Ovary (tissue), 3 donors: ENCODE data around the gene PNPLA2.

Experiments
- CTCF ChIP-seq, 3 donors: fragments of 450-650 bp in 2 of 3; fragments of 200-600 bp in 1 of 3; IDR thresholded peaks; one replicate each; pipeline versions ENCODE4 v1.5.1 to v1.8.0; 2016 to 2022; ENCODE audit warnings: antibody characterized with exemption in 3 of 3, mild to moderate bottlenecking in 1 of 3
- EP300 ChIP-seq: sonication (generic); formaldehyde crosslinking; IDR thresholded peaks from one replicate; pipeline ENCODE4 v1.6.1; 2017; ENCODE audit warnings: antibody characterized with exemption
- donor health status: DM: no; HTN: no; CAD: no.

GRCh38 chr11:873706-874105 is 55.0 kb downstream of the PNPLA2 start:
- TF ChIP-seq CTCF (IDR thresholded peaks at IDR 0.05) (no peak), EP300 (no peak)
